IMR-90 (cell line): ENCODE measurements around the gene LIN7B. TPM values are rescaled to one million over a fixed set of nuclear protein-coding genes. Genes with fewer than 3 reads are reported as not detected.

Experiments
- ATAC-seq: fragments of 200-7000 bp; cut with Tn5 transposase; 2 replicates; pipeline ENCODE4 v1.9.1; 2020; ENCODE audit warnings: low read depth, mild to moderate bottlenecking, moderate library complexity
- BruUV-seq: library from RNA; stranded (reverse); fragments of 400-500 nt; replicated peaks from 2 replicates; lab custom pipeline; 2021; lab: Mats Ljungman, UMichigan
- CTCF ChIA-PET: fragments of 300-600 bp; formaldehyde crosslinking; extraction: SDS; loops from one replicate; lab custom pipeline; 2021; ENCODE audit warnings: antibody characterized with exemption; lab: Yijun Ruan, JAX
- POLR2A ChIA-PET: fragments of 300-600 bp; sonication (Branson Sonifier 250); formaldehyde crosslinking; loops from one replicate; lab custom pipeline; 2022; ENCODE audit warnings: antibody characterized with exemption; ENCODE audit not compliant: unreplicated experiment; lab: Charles Lee
- DNase-seq: peaks from one replicate; pipeline ENCODE4 v3.0.0; 2013
- H2AFZ ChIP-seq: replicated peaks from 2 replicates; pipeline ENCODE3; 2013; ENCODE audit warnings: low read length, mild to moderate bottlenecking; ENCODE audit not compliant: poor library complexity
- H2AK5ac ChIP-seq: 2 replicates; pipeline ENCODE4 v1.6.1; 2013; ENCODE audit warnings: low read depth, low read length, inconsistent platforms
- H2AK9ac ChIP-seq: replicated peaks from 2 replicates; pipeline ENCODE3; 2013; ENCODE audit warnings: mild to moderate bottlenecking, low read depth, low read length, moderate library complexity; ENCODE audit not compliant: poor library complexity
- H2BK120ac ChIP-seq: 2 replicates; pipeline ENCODE4 v1.6.1; 2013; ENCODE audit warnings: low read depth, low read length, inconsistent platforms
- H2BK15ac ChIP-seq: 3 replicates; pipeline ENCODE4 v1.6.1; 2013; ENCODE audit warnings: low read depth, low read length, inconsistent platforms
- H2BK20ac ChIP-seq: 2 replicates; pipeline ENCODE4 v1.6.1; 2013; ENCODE audit warnings: low read depth, mild to moderate bottlenecking, inconsistent platforms, low read length, moderate library complexity
- H2BK5ac ChIP-seq: 2 replicates; pipeline ENCODE4 v1.6.1; 2013; ENCODE audit warnings: mild to moderate bottlenecking, low read depth, low read length, inconsistent platforms; ENCODE audit not compliant: poor library complexity, severe bottlenecking
- H3K14ac ChIP-seq: replicated peaks from 2 replicates; pipeline ENCODE4 v1.6.1; 2013; ENCODE audit warnings: low read depth, low read length, inconsistent platforms
- H3K18ac ChIP-seq: 2 replicates; pipeline ENCODE4 v1.6.1; 2013; ENCODE audit warnings: low read depth, low read length, control low read depth
- H3K23ac ChIP-seq: 2 replicates; pipeline ENCODE4 v1.6.1; 2013; ENCODE audit warnings: low read depth, low read length, inconsistent platforms
- H3K27ac ChIP-seq: 2 replicates; pipeline ENCODE4 v1.5.1; 2013; ENCODE audit warnings: mild to moderate bottlenecking, control low read depth, low read length; ENCODE audit not compliant: insufficient read depth
- H3K27me3 ChIP-seq: 2 replicates; pipeline ENCODE4 v1.6.1; 2013; ENCODE audit warnings: low read length; ENCODE audit not compliant: control insufficient read depth, insufficient read depth
- H3K36me3 ChIP-seq: 2 replicates; pipeline ENCODE4 v1.6.1; 2013; ENCODE audit warnings: low read length, mixed read lengths; ENCODE audit not compliant: control insufficient read depth, insufficient read depth
- H3K4ac ChIP-seq: 2 replicates; pipeline ENCODE4 v1.6.1; 2013; ENCODE audit warnings: low read depth, low read length, inconsistent platforms
- H3K4me1 ChIP-seq: 2 replicates; pipeline ENCODE4 v1.6.1; 2013; ENCODE audit warnings: low read length, mixed read lengths; ENCODE audit not compliant: control insufficient read depth, insufficient read depth
- H3K4me2 ChIP-seq: 2 replicates; pipeline ENCODE4 v1.6.1; 2013; ENCODE audit warnings: low read depth, mild to moderate bottlenecking, control low read depth, low read length, moderate library complexity
- H3K4me3 ChIP-seq: 2 replicates; pipeline ENCODE4 v1.5.1; 2013; ENCODE audit warnings: low read depth, mild to moderate bottlenecking, control low read depth, low read length, moderate library complexity; ENCODE audit not compliant: insufficient read depth
- H3K56ac ChIP-seq: 2 replicates; pipeline ENCODE4 v1.6.1; 2013; ENCODE audit warnings: low read length, inconsistent platforms; ENCODE audit not compliant: insufficient read depth; ENCODE audit errors: extremely low read depth
- H3K79me1 ChIP-seq, 2 experiments: 2 replicates each; pipeline ENCODE4 v1.6.1; 2013; ENCODE audit warnings: low read length in 2 of 2, inconsistent platforms in 1 of 2, low read depth in 1 of 2
- H3K9ac ChIP-seq: 2 replicates; pipeline ENCODE4 v1.6.1; 2013; ENCODE audit warnings: low read depth, low read length, control low read depth
- H3K9me1 ChIP-seq: 2 replicates; pipeline ENCODE4 v1.6.1; 2013; ENCODE audit warnings: low read length, inconsistent platforms; ENCODE audit not compliant: insufficient read depth
- H3K9me3 ChIP-seq: 2 replicates; pipeline ENCODE4 v1.6.1; 2013; ENCODE audit warnings: low read length; ENCODE audit not compliant: control insufficient read depth, insufficient read depth
- H4K20me1 ChIP-seq: 2 replicates; pipeline ENCODE4 v1.6.1; 2013; ENCODE audit warnings: low read length, inconsistent platforms; ENCODE audit not compliant: insufficient read depth
- H4K5ac ChIP-seq: 2 replicates; pipeline ENCODE4 v1.6.1; 2013; ENCODE audit warnings: mild to moderate bottlenecking, low read depth, low read length, control low read depth
- H4K8ac ChIP-seq, 2 experiments: 2 replicates each; pipeline ENCODE4 v1.6.1; 2013; ENCODE audit warnings: low read depth in 2 of 2, low read length in 2 of 2, control low read depth in 1 of 2, inconsistent platforms in 1 of 2
- H4K91ac ChIP-seq: 2 replicates; pipeline ENCODE4 v1.6.1; 2013; ENCODE audit warnings: low read depth, low read length, inconsistent platforms; ENCODE audit not compliant: insufficient read depth
- BHLHE40 ChIP-seq: fragments of 150-350 bp; IDR thresholded peaks from 2 replicates; pipeline ENCODE4 v1.6.1; 2016; ENCODE audit warnings: mild to moderate bottlenecking, low read depth, low read length
- CEBPB ChIP-seq: IDR thresholded peaks from 2 replicates; pipeline ENCODE4 v1.6.1; 2012; ENCODE audit warnings: low read depth, low read length, improper control_type of control experiment
- CHD1 ChIP-seq: IDR thresholded peaks from 2 replicates; pipeline ENCODE4 v1.6.1; 2012; ENCODE audit warnings: low read depth, low read length, improper control_type of control experiment
- FOS ChIP-seq: fragments of 150-350 bp; IDR thresholded peaks from 2 replicates; pipeline ENCODE4 v1.6.1; 2016; ENCODE audit warnings: low read depth, low read length
- MAZ ChIP-seq: IDR thresholded peaks from 2 replicates; pipeline ENCODE4 v1.6.1; 2012; ENCODE audit warnings: low read depth, mild to moderate bottlenecking, low read length, improper control_type of control experiment, moderate library complexity, borderline replicate concordance
- MXI1 ChIP-seq: IDR thresholded peaks from 2 replicates; pipeline ENCODE4 v1.6.1; 2012; ENCODE audit warnings: low read depth, mild to moderate bottlenecking, low read length, moderate library complexity, borderline replicate concordance
- NFE2L2 ChIP-seq: fragments of 150-350 bp; IDR thresholded peaks from 2 replicates; pipeline ENCODE4 v1.6.1; 2016; ENCODE audit warnings: low read depth, mild to moderate bottlenecking, low read length
- POLR2A ChIP-seq: IDR thresholded peaks from 2 replicates; pipeline ENCODE4 v1.6.1; 2012; ENCODE audit warnings: mild to moderate bottlenecking, low read depth, low read length
- RAD21 ChIP-seq: IDR thresholded peaks from 2 replicates; pipeline ENCODE4 v1.6.1; 2012; ENCODE audit warnings: low read length, improper control_type of control experiment
- WGBS, 2 experiments: methylation state at CpG; one replicate each; pipeline versions ENCODE4 v1.1.5 to v1.1.7; 2013; ENCODE audit warnings: missing lambda C conversion rate in 2 of 2; ENCODE audit not compliant: insufficient read length in 1 of 2; ENCODE audit errors: extremely low coverage in 2 of 2; 5-methylcytosine and 5-hydroxymethylcytosine counted together
- dilution Hi-C: fragments of 300-500 bp; cut with HindIII; formaldehyde crosslinking; loops from one replicate; pipeline ENCODE4 v1.14.3; 2018; ENCODE audit warnings: low sequenced_read_pairs; ENCODE audit not compliant: unreplicated experiment
- in situ Hi-C: fragments of 300-500 bp; cut with MboI; formaldehyde crosslinking; loops from 3 replicates; pipeline ENCODE4 v1.14.3; 2019; ENCODE audit warnings: low sequenced_read_pairs, inconsistent platforms, mixed read lengths
- intact Hi-C: fragments of 100-400 bp; cut with micrococcal nuclease; formaldehyde crosslinking; loops from 2 replicates; pipeline ENCODE4 v1.10.0; 2022
- polyA plus RNA-seq, 3 experiments: library from polyadenylated mRNA; depleted of rRNA; stranded (reverse); fragments of >200 nt; gene quantifications; 2 replicates each; pipeline ENCODE4 v1.2.3, GENCODE V29; 2012; ENCODE audit warnings: low replicate concordance in 1 of 3
- total RNA-seq: library from RNA; depleted of rRNA; stranded (reverse); fragments of >200 nt; gene quantifications from 2 replicates; pipeline ENCODE4 v1.2.3, GENCODE V29; 2012
- TF ChIP-seq, protein P1 (sequence below): fragments of 150-350 bp; IDR thresholded peaks from 2 replicates; pipeline ENCODE4 v1.6.1; 2016; ENCODE audit warnings: low read depth, mild to moderate bottlenecking, low read length, moderate library complexity, borderline replicate concordance

The LIN7B gene
- total and polyA plus RNA-seq, 2 of the 4 experiments (the other 2 are of a cell fraction): 3.8 to 8.0 TPM

- H4K5ac ChIP-seq: peak within 1 kb of the TSS; percentile 10; the same call in 1 of the 2 replicates
- intact Hi-C loops: loop anchor here (1.0 kb wide), 1 partner anchor 31 kb away; no protein-coding TSS in a partner anchor
Measured at GRCh38 chr19:49118565-49119410, 4.6 kb downstream of the LIN7B start, which contains the start of gene C19orf73. TSS of gene C19orf73 (minus strand) at chr19:49119143. CDS start at chr19:49119022, 121 bp downstream.

More at GRCh38 chr19:49118565-49119410, 4.6 kb downstream of the LIN7B start, which contains the start of gene C19orf73:
- H3K4me3 ChIP-seq: peak within 1 kb of the TSS; percentile 59
- peak within 1 kb of the TSS; percentile 60; the same call in 1 of the 3 replicates for H2BK15ac ChIP-seq
- no peak within 1 kb of the TSS for H2BK20ac ChIP-seq
- TF ChIP-seq NFE2L2 (no peak), CHD1 (peak; percentile 46; the same call in 1 of the 2 replicates), CEBPB (0 out of 2 replicates have a peak, but pooled peaks have one; percentile 18), BHLHE40 (peak; percentile 93), POLR2A (peak; percentile 50; the same call in 1 of the 2 replicates), FOS (no peak), RAD21 (no peak), MAZ (peak; percentile 96), MXI1 (peak; percentile 76; the same call in 1 of the 2 replicates)
- TF ChIP-seq, protein P1, sequence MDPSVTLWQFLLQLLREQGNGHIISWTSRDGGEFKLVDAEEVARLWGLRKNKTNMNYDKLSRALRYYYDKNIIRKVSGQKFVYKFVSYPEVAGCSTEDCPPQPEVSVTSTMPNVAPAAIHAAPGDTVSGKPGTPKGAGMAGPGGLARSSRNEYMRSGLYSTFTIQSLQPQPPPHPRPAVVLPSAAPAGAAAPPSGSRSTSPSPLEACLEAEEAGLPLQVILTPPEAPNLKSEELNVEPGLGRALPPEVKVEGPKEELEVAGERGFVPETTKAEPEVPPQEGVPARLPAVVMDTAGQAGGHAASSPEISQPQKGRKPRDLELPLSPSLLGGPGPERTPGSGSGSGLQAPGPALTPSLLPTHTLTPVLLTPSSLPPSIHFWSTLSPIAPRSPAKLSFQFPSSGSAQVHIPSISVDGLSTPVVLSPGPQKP: no peak
- H3K9me1 ChIP-seq: peaks cover 13% of the 10 kb centered on the region
- H3K9me3 ChIP-seq: no peaks in the 10 kb centered on the region
- dilution Hi-C loops: no loop called here
- peaks cover 4 to 36% of the 10 kb centered on the region in 2 experiments; a peak in 2 of 4 replicates for H3K79me1 ChIP-seq
- H3K14ac ChIP-seq: peak within 1 kb of the TSS; percentile 29
- peaks cover 8% of the 10 kb centered on the region for H3K27me3 ChIP-seq
- peaks cover 3% of the 10 kb centered on the region for H4K20me1 ChIP-seq
- in situ Hi-C loops: no loop called here
- peak within 1 kb of the TSS; percentile 55 for H3K4ac ChIP-seq
- ATAC-seq (peak; percentile 86), DNase-seq (peak; percentile 91)
- peak within 1 kb of the TSS; percentile 91 for H2AK9ac ChIP-seq
- peak within 1 kb of the TSS; percentile 78 for H2BK5ac ChIP-seq
- no TSS peak for BruUV-seq
- H3K9ac ChIP-seq: peak within 1 kb of the TSS; percentile 52
- CTCF ChIA-PET: interaction anchor here (1.4 kb wide), 1 partner anchor 21 kb away, joined by 4 read pairs; no protein-coding TSS in a partner anchor
- peak within 1 kb of the TSS; percentile 66; the same call in 1 of the 2 replicates for H4K91ac ChIP-seq
- H3K36me3 ChIP-seq: no peaks in the 10 kb centered on the region
- 0 out of 2 replicates have a peak within 1 kb of the TSS, but pooled peaks have one; percentile 34 for H3K56ac ChIP-seq
- peak within 1 kb of the TSS; percentile 57 to 91 for H4K8ac ChIP-seq
- peak within 1 kb of the TSS; percentile 87 for H3K4me2 ChIP-seq
- peak within 1 kb of the TSS; percentile 81 for H3K27ac ChIP-seq
- H2BK120ac ChIP-seq: peak within 1 kb of the TSS; percentile 7; the same call in 1 of the 2 replicates
- peak within 1 kb of the TSS; percentile 46; the same call in 1 of the 2 replicates for H3K23ac ChIP-seq
- H2AK5ac ChIP-seq: peak within 1 kb of the TSS; percentile 52
- H2AFZ ChIP-seq: peak within 1 kb of the TSS; percentile 97
- 1% methylated on average over 25 of the region's 85 CpGs; no CpG with 5 or more reads in 1 of the 2 experiments for WGBS, 2 experiments
- H3K18ac ChIP-seq: peak within 1 kb of the TSS; percentile 24; the same call in 1 of the 2 replicates
- POLR2A ChIA-PET: interaction anchor here (0.5 kb wide), 1 partner anchor 23 kb away, joined by 8 read pairs; no protein-coding TSS in a partner anchor
- peaks cover 6% of the 10 kb centered on the region for H3K4me1 ChIP-seq
